ENCODE data around the gene CLASP2.
A peak's percentile ranks its signal among the peaks of the same experiment; 100 is the strongest.
"Not testable (repeated sequence)": the region's sequence is repeated elsewhere in the genome, so short reads cannot be mapped to it uniquely, and the experiment has no call there.

Gene CLASP2

DNA sequence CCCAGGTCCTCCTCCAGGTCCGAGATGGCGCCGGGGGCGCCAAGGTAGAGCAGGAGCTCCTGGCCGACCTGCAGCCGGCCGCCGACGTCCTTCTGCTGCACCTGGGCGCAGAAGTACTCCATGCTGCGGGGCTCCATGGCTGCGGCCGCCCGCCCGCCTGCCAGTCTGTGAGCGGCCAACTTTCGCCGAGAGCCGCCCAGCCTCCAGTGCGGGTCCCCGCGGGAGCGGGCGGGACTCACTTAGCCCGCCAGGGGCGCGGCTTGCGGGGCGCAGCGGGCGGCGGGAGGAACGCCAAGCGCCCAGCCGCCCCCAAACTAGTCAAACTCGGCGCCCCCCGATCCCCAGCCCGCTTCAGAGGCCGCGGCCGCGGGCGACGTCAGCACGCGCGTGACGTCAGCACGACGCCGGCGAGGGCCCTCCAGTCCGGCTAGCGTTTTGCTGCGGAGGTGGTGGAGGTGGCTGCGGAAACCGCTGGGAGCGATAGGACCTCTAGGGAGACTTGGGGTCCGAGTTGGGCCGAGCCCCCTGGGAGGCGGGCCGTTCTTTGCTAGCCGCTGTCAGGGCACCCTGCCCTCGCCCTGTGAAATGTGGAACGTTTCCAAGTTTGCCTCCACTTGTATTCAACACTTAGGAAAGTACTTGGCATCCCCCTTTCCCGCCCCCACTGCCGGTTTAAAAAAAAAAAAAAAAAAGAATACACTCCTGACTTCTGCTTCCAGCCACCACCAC is at the start of gene CLASP2:
TSS of gene CLASP2 (minus strand) at position 389 of the 729 bp plus-strand sequence. CDS start at position 137, 252 bp downstream.
- DNase-seq: peak; percentile 19 to 26

DNA sequence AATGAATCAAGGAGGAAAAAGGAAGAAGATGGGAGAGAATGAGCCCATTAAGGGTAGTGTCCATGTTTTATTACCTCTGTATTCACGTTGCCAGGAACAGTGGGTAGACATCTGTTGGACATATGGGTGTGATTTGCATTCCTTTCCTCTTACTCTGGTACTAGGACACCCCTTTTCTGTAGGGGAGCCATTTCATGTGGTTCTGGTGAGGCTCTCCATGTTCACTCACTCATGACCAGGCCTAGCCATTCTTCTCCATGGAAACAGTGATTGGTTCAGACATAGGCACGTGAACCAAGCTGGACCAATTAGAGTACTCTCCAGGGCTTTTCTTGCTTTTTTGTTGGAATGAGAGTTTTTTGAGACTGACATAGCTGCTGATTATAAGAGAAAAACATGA is 40.8 kb upstream of the CLASP2 start:
- DNase-seq: no peak

DNA sequence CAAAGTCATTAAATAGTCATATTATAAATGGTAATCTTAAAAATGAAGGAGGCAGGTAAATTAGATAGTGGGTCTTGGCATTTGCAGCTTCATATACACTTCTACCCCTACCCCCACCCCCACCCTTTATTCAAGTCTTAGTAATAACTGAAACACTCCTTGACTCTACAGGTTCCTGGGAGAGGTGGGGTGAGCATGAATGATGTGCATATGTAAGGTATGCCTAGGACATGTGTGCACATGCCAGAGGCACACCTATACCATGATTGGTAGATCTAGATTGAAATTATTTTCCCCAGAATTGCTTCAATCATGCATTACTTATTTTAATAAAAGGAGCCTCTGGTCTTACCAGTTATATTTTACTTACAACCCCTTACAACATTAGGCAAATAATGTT is 40.2 kb upstream of the CLASP2 start:
- DNase-seq: no peak

DNA sequence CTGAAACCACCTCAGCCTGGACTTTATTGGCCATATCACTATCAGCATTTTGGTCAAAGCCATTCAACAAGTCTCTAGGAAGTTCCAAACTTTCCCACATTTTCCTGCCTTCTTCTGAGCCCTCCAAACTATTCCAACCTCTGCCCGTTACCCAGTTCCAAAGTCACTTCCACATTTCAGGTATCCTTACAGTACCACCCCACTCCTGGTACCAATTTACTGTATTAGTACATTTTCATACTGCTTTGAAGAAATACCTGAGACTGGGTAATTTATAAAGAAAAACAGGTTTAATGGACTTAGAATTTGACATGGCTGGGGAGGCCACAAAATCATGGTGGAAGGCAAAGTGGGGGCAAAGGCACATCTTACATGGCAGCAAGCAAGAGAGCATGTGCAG is 36.3 kb upstream of the CLASP2 start:
- DNase-seq: not testable (repeated sequence)

DNA sequence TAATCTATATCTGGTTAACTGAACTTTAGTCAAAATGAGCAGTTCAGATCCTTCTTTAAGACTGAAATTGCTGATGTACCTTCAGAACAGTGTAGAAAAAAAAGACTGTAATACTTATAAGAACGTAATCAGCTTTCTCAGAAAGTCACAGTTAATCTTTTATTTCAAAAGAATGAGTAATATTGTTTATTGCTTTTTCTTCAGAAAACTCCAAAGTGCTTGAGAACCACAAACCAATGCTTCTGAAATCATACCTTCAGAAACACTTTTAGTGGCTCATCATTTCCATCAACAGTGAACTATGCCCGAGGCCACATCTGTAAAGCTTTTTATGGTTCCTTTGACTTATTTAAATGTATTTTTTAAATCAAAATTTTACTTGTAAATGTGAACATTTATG is 33.3 kb upstream of the CLASP2 start:
- DNase-seq: no peak

DNA sequence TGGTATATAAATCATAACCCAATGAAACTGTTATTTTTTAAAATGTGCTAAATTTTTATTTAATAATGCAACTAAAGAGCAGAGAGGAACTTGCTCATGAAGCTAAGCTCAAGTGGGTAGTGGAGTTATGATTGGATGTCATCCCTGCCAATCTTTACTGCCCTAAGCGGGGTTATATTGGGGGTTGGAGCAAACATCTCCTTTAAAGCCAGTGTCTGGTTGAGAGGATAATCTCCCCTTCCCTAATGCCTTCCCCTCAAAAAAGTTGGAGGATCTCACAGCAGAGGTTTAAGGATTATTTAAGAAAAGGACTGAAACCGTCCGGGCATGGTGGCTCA is 32.1 kb upstream of the CLASP2 start:
- DNase-seq: no peak

DNA sequence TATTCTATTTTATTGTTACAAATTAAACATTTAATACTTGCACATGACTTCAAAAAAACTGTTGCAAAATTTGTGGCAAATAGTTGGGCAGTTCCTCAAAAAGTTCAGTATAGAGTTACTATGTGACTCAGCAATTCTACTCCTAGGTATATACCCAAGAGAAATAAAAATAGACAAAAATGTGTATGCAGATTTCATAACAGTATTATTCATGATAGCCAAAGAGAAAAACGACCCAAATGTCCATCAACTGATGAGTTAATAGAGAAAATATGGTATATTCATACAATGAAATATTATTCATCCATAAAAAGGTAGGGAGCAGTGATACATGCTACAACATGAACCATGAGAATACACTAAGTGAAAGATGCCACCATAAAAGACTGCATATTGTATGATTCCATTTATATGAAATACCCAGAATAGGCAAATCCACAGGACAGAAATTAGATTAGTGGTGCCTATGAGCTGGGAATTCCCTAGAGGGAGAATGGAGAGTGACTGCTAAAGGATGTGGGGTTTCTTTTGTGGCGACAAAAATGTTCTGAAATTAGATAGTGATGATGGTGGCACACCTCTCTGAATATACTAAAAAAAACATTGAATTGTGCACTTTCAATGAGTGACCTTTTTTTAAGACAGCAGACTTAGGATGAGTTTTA is 31.6 kb upstream of the CLASP2 start:
- no peak for DNase-seq

DNA sequence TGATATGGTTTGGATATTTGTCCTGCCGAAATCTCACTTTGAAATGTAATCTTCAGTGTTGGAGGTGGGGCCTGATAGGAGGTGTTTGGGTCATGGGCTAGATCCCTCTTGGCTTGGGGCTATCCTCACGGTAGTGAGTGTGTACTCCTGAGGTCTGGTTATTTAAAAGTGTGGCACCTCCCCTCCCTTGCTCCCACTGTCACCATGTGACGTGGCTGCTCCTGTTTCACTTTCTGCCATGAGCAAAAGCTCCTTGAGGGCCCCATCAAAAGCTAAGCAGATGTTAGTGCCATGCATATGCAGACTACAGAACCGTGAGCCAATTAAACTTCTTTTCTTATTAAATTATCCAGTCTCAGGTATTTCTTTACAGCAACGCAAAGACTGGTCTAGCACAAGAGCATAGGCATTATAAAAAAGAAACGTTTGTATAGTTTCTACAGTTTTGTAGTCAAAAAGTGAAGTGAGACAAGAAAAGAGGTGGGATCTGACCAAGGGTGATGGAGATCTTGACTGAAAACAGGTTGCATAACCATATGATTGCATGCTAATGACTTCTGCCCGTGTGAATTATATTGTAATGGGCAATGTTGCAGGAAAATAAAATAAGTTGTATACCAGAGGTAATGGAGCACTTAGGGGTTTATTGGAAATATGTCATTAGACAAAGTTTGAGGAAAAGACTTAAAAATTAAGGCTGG is 28.5 kb upstream of the CLASP2 start:
- DNase-seq: no peak

DNA sequence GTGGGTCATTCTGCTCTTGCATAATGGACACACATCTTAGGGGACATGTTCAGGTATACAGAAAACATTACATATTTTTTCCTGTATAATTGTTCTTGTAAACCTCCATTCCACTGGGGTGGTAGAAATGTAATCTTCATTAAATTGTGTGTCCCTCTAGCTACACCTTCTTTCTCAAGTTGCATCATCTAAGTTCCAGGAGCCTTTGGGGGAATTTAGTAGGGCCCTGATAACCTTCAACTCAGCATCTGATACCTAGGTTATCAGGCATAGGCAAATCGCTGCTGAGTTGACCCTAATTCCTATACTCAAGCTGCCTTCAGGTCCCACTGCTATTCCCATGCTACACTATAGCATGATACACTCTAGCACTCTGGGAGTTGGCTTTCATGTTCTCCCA is 19.1 kb upstream of the CLASP2 start:
- no peak for DNase-seq

DNA sequence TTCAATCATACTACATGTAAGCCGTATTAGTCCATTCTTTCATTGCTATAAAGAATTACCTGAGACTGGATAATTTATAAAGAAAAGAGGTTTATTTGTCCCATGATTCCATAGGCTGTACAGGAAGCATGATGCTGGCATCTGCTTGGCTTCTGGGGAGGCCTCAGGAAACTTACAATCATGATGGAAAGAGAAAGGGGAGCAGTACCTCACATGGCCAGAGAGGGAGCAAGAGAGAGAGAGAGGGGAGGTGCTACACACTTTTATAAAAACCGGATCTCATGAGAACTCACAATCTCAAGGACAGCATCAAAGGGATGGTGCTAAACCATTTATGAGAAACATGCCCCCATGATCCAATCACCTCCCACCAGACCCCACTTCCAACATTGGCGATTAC is 14.3 kb upstream of the CLASP2 start:
- no peak for DNase-seq

DNA sequence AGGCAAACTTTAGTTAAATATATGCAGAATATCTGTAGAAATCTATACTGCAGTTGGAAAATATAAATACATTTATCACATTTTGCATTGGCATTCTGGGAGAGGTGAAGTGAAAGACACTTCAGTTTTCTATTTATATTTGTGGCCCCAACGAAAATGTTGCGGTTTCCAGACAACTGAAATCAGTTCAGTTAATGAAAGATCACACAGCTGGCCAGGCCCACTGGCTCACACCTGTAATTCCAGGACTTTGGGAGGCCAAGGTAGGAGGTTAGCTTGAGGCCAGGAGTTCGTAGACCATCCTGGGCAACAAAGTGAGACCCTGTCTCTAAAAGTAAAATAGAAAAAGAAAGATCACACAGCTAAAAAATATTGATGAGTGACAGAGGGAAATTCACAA is 11.9 kb upstream of the CLASP2 start:
- DNase-seq: no peak

DNA sequence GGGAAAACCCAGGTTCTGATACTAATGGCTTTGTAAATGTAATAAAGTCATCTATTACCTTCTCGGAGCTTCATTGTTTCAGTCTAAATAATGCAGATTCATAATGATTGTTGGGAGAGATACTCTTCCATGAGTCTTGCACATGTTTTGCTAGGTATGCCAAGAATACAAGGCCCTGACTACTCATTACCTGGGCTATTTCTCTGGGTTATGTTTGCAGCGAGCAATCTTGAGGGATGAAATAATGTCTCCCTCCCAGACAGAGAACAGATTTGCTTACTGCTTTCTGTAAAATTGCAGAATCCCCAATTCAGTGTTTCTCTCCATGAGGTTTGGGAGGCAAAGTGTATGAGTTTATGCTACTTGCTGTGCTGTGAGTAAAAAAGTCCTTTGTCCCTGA is 6.2 kb upstream of the CLASP2 start:
- no peak for DNase-seq

DNA sequence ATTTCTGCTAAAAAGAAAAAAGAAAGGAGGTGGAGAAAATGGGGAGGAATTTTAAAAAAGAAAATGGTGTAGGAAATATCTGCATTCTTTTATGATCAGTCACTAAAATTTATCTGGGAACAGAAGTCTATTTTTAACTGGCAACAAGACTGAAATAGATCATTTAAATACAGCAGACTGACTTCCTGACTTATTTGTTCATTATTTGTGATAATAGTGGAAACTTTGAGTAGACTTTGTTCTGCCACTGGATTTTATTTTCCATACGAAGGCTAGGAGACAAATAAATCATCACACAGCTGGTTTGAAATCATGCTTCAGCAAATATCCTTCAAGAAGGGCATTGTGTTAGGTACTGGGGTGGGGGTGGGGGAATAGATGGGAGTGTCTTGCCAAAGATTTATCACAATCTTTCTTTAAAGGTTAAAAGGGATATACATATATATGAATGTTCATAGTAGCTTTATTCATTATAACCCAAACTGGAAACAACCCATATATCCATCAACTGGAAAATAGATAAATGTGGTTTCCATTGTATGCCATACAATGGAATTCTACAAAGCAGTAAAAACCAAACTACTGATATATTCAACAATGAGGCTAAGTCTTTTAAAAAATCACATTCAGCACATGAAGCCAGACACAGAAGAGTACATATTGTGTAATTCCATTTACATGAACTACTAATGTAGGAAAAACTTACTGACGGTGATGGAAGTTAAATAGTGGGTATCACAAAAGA is 4.7 kb upstream of the CLASP2 start:
- DNase-seq: no peak

DNA sequence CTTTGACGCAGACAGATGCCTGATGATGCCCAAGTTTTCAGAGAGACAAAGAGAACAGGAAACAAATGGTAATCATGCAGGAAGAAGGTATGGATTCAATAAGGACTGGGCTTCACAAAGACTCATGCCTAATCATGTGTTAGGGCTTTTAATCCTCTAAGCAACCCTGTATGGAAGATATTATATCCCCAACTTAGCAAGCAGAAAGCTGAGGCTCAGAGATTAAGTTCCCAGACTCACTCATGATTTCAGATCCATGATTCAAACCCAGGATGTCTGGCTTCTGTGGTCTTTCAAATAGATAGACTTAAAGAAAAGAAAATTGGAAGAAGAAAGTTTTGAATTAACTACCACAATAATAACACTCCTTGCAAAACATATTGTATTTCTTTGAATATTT is 4.1 kb upstream of the CLASP2 start:
- DNase-seq: no peak

DNA sequence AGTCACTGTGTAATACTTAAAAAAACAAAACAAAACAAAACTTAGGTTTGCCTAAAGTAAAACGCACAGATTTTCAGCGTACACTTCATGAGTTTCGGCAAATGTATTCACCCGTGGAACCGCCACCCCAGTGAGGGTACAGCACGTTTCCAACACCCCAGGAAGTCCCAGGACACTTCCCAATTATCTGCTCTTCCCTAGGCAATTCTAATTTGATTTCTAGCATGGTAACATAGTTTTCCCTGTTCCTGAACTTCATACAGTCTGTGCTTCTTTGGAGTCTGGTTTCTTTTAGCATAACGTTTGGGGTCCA is 497 bp upstream of the CLASP2 start:
- no peak for DNase-seq

DNA sequence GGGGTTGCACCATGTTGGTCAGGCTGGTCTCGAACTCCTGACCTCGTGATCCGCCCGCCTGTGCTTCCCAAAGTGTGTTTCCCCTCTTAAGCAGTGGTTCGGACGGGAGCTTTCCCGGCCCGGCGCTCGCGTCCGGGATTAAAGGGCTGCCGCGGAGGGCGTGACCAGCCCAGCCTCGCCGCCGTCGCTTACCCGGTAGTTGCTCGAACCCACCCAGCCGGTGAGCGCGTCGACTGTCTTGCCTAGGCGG is 513 bp downstream of the CLASP2 start:
- peak in 1 of 2 experiments; percentile 2 for DNase-seq

DNA sequence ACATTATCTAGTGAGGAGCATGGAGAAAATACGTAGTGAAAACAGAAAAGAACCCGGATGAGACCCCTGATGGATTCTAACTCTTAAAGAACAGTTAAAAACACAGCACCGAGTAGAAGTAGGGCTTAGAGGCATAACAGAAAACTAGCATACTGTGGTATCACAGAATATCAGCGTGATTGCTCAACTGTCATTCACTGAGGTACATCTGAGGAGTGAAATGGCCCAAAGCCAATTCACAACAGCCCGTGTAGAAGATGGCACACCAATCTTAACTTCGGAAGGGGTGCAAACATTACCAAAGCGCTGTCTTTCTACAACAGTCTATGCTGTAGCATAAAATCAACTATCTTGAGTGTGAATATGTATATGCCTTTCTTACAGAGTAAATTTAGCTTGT is 1.8 kb downstream of the CLASP2 start:
- no peak for DNase-seq

DNA sequence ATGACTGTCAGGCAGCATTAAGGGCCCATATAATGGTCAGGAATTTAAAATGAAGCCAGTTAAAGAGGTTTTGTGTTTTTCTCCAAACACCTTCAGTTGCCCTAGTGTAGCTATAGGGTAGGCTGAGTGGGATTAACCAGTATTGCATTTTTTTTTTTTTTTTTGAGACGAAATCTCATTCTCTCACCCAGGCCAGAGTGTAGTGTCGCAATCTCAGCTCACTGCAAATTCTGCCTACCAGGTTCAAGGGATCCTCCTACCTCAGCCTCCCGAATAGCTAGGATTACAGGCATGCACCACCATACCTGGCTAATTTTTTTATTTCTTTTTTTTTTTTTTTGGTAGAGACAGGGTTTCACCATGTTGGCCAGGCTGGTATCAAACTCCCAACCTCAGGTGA is 7.0 kb downstream of the CLASP2 start:
- no peak for DNase-seq

DNA sequence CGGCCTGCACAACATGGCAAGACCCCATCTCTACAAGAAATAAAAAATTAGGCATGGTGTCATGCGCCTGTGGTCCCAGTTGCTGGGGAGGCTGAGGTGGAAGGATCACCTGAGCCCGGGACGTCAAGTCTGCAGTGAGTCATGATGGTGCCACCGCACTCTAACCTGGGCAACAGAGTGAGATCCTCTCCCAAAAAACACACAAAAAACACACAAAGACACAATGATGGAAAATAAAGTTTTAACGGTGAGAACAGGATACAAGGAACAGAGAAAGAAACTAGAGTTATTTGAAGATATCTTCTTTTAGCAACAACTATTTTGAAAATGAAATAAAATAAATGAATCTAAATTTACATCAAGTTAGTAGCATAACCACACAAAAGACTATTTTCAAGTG is 12.0 kb downstream of the CLASP2 start:
- no peak for DNase-seq

DNA sequence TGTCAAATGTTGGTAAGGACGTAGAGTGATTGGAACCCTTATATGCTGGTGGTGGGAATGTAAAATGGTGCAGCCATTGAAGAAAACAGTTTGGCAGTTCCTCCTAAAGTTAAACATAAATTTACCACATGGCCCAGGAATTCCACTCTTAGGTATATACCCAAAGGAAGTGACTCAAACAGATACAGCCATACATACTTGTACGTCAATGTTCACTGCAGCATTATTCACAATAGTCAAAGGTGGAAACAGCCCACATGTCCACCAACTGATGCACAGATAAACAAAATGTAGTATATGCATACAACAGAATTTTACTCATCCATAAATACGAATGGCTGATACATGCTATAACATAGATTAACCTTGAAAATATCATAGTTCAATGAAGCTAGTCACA is 13.2 kb downstream of the CLASP2 start:
- no peak for DNase-seq

DNA sequence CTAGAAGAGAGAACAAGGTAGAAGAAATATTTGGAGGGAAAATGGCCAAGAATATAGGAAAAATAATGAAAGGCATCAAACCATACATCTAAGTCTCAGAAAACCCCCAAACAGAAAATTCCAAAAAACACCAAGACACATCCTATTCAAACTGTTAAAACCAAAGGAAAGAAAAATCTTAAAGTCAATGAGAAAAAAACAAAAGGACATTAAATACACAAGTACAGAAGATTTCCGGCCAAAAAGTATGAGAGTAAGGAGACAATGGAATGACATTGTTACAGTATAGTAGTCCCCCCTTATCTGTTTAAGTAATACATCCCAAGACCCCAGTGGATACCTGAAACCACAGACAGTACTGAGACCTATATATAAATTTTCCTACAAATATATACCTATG is 18.8 kb downstream of the CLASP2 start:
- no peak for DNase-seq

DNA sequence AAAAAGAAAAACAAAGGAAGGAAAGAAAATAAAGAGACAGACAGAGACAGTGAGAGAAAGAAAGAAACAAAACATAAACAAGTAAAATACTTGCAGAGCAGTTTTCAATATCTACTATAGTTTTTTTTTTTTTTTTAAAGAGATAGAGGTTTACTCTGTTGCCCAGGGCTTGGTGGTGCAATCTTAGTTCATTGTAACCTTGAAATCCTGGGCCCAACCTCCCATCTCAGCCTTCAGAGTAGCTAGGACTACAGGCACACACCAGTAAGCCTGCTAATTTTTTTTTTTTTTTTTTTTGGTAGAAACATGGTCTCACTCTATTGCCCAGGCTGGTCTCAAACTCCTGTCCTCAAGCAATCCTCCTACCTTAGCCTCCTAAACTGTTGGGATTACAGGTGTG is 23.1 kb downstream of the CLASP2 start:
- DNase-seq: no peak

DNA sequence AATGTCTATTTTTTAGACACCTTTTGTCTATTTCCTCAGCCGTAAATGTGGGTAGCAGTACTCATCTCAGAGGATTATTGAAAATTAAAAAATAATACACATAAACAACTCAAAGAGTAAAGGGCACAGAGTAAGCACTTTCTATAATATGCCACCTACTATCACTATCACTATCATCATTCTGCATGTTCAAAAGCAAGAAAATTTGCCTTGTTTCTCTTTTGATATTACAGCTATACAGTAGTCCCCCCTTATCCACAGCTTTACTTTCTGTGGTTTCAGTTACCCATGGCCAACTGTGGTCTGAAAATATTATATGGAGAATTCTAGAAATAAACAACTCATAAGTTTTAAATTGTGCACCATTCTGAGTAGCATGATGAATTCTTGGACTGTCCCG is 27.7 kb downstream of the CLASP2 start:
- no peak for DNase-seq

DNA sequence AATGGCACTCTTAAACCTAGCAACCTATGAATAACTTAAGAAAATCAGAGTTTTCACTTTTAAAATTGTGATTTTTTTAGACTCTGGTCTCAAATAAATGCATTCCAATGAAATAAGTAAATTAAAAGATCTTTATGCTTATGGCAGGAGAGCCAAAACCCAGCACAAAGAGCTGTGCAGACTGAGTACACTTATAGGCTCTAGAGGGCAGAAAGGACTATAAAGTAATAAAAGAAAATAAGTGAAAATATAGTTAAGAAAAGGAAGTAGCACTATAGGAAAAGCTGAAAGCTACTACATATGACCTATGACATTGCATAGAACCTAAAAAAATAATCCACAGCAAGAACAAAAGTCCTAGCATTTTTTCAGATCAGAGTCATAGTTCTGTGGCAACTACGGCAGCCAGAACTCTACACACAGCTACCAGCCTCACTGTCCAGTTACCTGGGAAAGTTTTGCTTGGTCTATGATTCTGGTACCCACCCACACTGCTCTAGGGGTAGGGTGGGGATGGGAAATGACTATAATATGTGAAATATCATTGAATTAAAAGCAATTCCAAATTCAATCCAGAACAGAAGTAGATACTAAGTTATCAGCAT is 30.5 kb downstream of the CLASP2 start:
- no peak for DNase-seq

Measured in NCI-H187 (cell line).